GM12878 (cell line): Measurements from ENCODE around the gene AAMP. TPM values are rescaled to one million over a fixed set of nuclear protein-coding genes. Genes with fewer than 3 reads are reported as not detected.
A peak's percentile ranks its signal among the peaks of the same experiment; 100 is the strongest.

Source experiments
- ATAC-seq: fragments of 200-7000 bp; cut with Tn5 transposase; 3 replicates; pipeline ENCODE4 v1.9.1; 2020; ENCODE audit warnings: mild to moderate bottlenecking, moderate library complexity
- BruUV-seq: library from RNA; stranded (reverse); fragments of 400-500 nt; replicated peaks from 2 replicates; lab custom pipeline; 2021; lab: Mats Ljungman, UMichigan
- CTCF ChIA-PET: fragments of 300-600 bp; sonication (Branson Sonifier 250); formaldehyde crosslinking; extraction: SDS; loops from one replicate; lab custom pipeline; 2021; ENCODE audit warnings: inconsistent platforms; lab: Yijun Ruan, JAX
- POLR2A ChIA-PET: fragments of 350-600 bp; formaldehyde crosslinking; extraction: SDS; loops from one replicate; lab custom pipeline; 2021; ENCODE audit warnings: inconsistent platforms; lab: Charles Lee
- RAD21 ChIA-PET: fragments of 300-600 bp; sonication (Branson Sonifier 250); formaldehyde crosslinking; loops from one replicate; lab custom pipeline; 2023; ENCODE audit warnings: antibody characterized with exemption; ENCODE audit not compliant: unreplicated experiment; lab: Charles Lee
- SMC1A ChIA-PET: fragments of 300-600 bp; sonication (Branson Sonifier 250); formaldehyde crosslinking; loops from one replicate; lab custom pipeline; 2023; ENCODE audit not compliant: unreplicated experiment, uncharacterized antibody; lab: Charles Lee
- DNase-seq: peaks from one replicate; pipeline ENCODE4 v3.0.0-alpha.2; 2011; ENCODE audit warnings: low read depth, low spot score
- FAIRE-seq: peaks from 3 replicates; lab custom pipeline; 2011; peaks lifted over from hg19 to GRCh38; lab: Jason Lieb, UNC
- H2AFZ ChIP-seq: 2 replicates; pipeline ENCODE4 v1.6.0; 2011; ENCODE audit warnings: low read depth, low read length, control low read depth; ENCODE audit not compliant: control insufficient read depth
- H3K27ac ChIP-seq: 2 replicates; pipeline ENCODE4 v1.5.1; 2011; ENCODE audit warnings: control low read depth; ENCODE audit not compliant: control insufficient read depth, insufficient read depth
- H3K27me3 ChIP-seq, 2 experiments: replicated peaks in 1 of 2; 2 replicates each; pipeline versions ENCODE4 v1.6.0 to v1.6.1; 2011; ENCODE audit warnings: low read length in 1 of 2; ENCODE audit not compliant: control insufficient read depth in 2 of 2, insufficient read depth in 2 of 2
- H3K36me3 ChIP-seq, 2 experiments: 2 replicates each; pipeline ENCODE4 v1.5.1; 2011; ENCODE audit warnings: low read length in 1 of 2; ENCODE audit not compliant: control insufficient read depth in 2 of 2, insufficient read depth in 2 of 2
- H3K4me1 ChIP-seq: 2 replicates; pipeline ENCODE4 v1.6.1; 2011; ENCODE audit warnings: mild to moderate bottlenecking, low read length, moderate library complexity, mixed read lengths; ENCODE audit not compliant: control insufficient read depth, insufficient read depth
- H3K4me2 ChIP-seq: 2 replicates; pipeline ENCODE4 v1.6.0; 2011; ENCODE audit warnings: control low read depth; ENCODE audit not compliant: control insufficient read depth, insufficient read depth
- H3K4me3 ChIP-seq: fragments of 200-600 bp; sonication (generic); 2 replicates; pipeline ENCODE4 v1.5.1; 2016
- H3K79me2 ChIP-seq: 2 replicates; pipeline ENCODE4 v1.6.0; 2011; ENCODE audit warnings: low read length; ENCODE audit not compliant: control insufficient read depth, insufficient read depth
- H3K9ac ChIP-seq: 2 replicates; pipeline ENCODE4 v1.8.0; 2011; ENCODE audit warnings: low read length, control low read depth, mixed read lengths; ENCODE audit not compliant: control insufficient read depth, insufficient read depth
- H3K9me3 ChIP-seq: replicated peaks from 3 replicates; pipeline ENCODE4 v1.5.1; 2011; ENCODE audit warnings: mild to moderate bottlenecking, low read length; ENCODE audit not compliant: control insufficient read depth, insufficient read depth
- H4K20me1 ChIP-seq: 2 replicates; pipeline ENCODE4 v1.6.0; 2011; ENCODE audit not compliant: control insufficient read depth, insufficient read depth
- HDAC6 ChIP-seq: fragments of 200-600 bp; sonication (generic); IDR thresholded peaks from one replicate; pipeline ENCODE4 v1.8.0; 2017; ENCODE audit warnings: antibody characterized with exemption; ENCODE audit not compliant: unreplicated experiment
- KAT2A ChIP-seq: conservative IDR thresholded peaks from 2 replicates; pipeline ENCODE4 v1.6.1; 2011; ENCODE audit warnings: low read depth, low read length; ENCODE audit not compliant: control insufficient read depth
- POLR2A ChIP-seq: IDR thresholded peaks from 2 replicates; pipeline ENCODE4 v1.6.1; 2011; ENCODE audit warnings: low read depth, mild to moderate bottlenecking, low read length
- STAT1 ChIP-seq: fragments of 450-650 bp; conservative IDR thresholded peaks from 2 replicates; pipeline ENCODE4 v1.6.1; 2014; ENCODE audit warnings: antibody characterized with exemption, mild to moderate bottlenecking
- WGBS: methylation state at CpG from one replicate; pipeline ENCODE4 v1.1.6; 2016; ENCODE audit warnings: low lambda C conversion rate; ENCODE audit not compliant: insufficient replicate concordance, insufficient coverage; ENCODE audit errors: missing lambda C conversion rate; 5-methylcytosine and 5-hydroxymethylcytosine counted together
- in situ Hi-C: fragments of 300-500 bp; cut with MboI; formaldehyde crosslinking; loops from 9 replicates; pipeline ENCODE4 v1.14.3; 2018; ENCODE audit warnings: mixed read lengths
- intact Hi-C: fragments of 100-400 bp; cut with micrococcal nuclease; formaldehyde crosslinking; loops from one replicate; pipeline ENCODE4 v1.14.2; 2022; ENCODE audit not compliant: unreplicated experiment
- polyA plus RNA-seq, 11 experiments: library from polyadenylated mRNA; depleted of rRNA in 4 of 11; unstranded in 6 of 11; stranded (reverse) in 5 of 11; fragments of >200 nt; fragmentation: Nextera tagmentation in 4 of 11; fragmentation: Illumina TruSeq in 1 of 11; extraction: Ambion mirVana in 4 of 11; extraction: Trizol in 1 of 11; gene quantifications; 1 replicate in 1 of 11; 2 replicates in 10 of 11; pipeline versions ENCODE4 v1.2.1 to v1.2.3, GENCODE V29; 2011 to 2016; ENCODE audit warnings: inconsistent platforms in 2 of 11, missing spikeins in 2 of 11, low read depth in 1 of 11
- total RNA-seq, 4 experiments: library from RNA; depleted of rRNA in 3 of 4; stranded (reverse); fragments of >200 nt in 3 of 4; fragmentation: Illumina TruSeq in 1 of 4; extraction: Trizol in 1 of 4; gene quantifications; 2 replicates each; pipeline versions ENCODE4 v1.2.1 to v1.2.3, GENCODE V29; 2013 to 2021
- TF ChIP-seq, protein P1 (sequence below): fragments of 450-650 bp; IDR thresholded peaks from 2 replicates; pipeline ENCODE4 v1.6.1; 2017; ENCODE audit warnings: mild to moderate bottlenecking, low read depth, inconsistent platforms; ENCODE audit not compliant: poor library complexity, severe bottlenecking
- TF ChIP-seq, protein P2 (sequence below): fragments of 150-350 bp; IDR thresholded peaks from 2 replicates; pipeline ENCODE4 v1.6.1; 2016; ENCODE audit warnings: low read depth, low read length

Gene AAMP
- total and polyA plus RNA-seq, 10 of the 15 experiments (the other 5 are each of a cell fraction or from before 2014, with no cell fraction given): 4.4 to 140 (median 81.9) TPM

DNA sequence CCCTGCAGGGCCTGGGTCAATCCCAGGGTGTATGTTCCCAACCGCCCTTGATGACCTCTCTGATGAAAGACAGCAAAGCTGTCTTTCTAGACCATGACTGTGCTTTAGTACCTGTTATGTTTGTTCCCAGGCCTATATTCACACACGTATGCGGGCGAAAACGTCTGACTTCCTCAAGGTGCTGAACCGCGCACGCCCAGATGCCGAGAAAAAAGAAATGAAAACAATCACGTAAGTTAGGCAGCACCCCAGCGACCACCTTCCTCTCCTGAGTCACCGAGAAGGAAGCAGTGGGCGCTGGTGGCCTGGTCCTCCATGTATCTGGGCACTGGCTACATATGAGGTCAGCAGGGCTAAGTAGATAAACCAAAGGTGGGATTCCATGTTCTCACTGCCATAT is 20.2 kb downstream of the AAMP start:
- RAD21 ChIA-PET: no interaction called here
- Histone ChIP-seq H3K27ac (no peak overlapping the region), H3K36me3 (peaks cover 55 to 67% of the 10 kb centered on the region in 2 experiments), H4K20me1 (no peaks in the 10 kb centered on the region), H3K79me2 (no peaks in the 10 kb centered on the region), H3K9ac (no peak overlapping the region), H3K4me3 (no peak overlapping the region), H3K4me1 (no peaks in the 10 kb centered on the region), H3K9me3 (no peaks in the 10 kb centered on the region), H2AFZ (no peak overlapping the region), H3K4me2 (no peak overlapping the region), H3K27me3 (no peaks in the 10 kb centered on the region)
- no peak for FAIRE-seq
- intact Hi-C loops (no loop called here), in situ Hi-C loops (no loop called here)
- CTCF ChIA-PET: no interaction called here
- DNase-seq: no peak
- TF ChIP-seq STAT1 (no peak), POLR2A (peak; percentile 12; the same call in 1 of the 2 replicates)
- no TSS peak for BruUV-seq
- SMC1A ChIA-PET: no interaction called here
- ATAC-seq: no peak
- 87% methylated on average over 13 of the region's 13 CpGs for WGBS
- POLR2A ChIA-PET: no interaction called here

DNA sequence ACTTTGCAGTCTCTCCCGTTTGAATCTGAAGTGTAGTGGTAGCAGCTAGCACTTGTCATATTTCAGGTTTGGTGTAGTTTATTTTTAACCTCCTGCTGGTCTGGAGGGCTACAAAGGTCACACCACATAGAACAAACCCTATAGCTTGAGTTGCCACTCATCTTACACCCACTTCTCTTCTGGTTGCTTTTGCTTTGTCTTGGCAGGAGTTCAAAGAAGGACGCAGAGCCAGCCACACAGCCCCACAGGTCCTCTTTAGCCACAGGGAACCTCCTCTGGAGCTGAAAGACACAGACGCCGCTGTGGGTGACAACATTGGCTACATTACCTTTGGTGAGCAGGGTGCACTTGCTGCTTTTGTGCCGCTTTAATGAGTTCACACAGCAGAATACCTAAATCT is 24.7 kb downstream of the AAMP start:
- Histone ChIP-seq H3K4me2 (no peak overlapping the region), H3K4me1 (no peaks in the 10 kb centered on the region), H2AFZ (no peak overlapping the region), H3K36me3 (peaks cover 42 to 70% of the 10 kb centered on the region in 2 experiments), H3K79me2 (no peaks in the 10 kb centered on the region), H3K27ac (no peak overlapping the region), H3K9me3 (no peaks in the 10 kb centered on the region), H3K27me3 (no peaks in the 10 kb centered on the region), H3K9ac (no peak overlapping the region), H4K20me1 (no peaks in the 10 kb centered on the region; the same call in 1 of the 2 replicates), H3K4me3 (no peak overlapping the region)
- DNase-seq (no peak), FAIRE-seq (no peak), ATAC-seq (no peak)
- intact Hi-C loops: no loop called here
- ChIA-PET POLR2A (interaction anchor here (0.6 to 1.7 kb wide), 3 partner anchors 8 to 29 kb away, joined by 3 to 4 read pairs (median 3); partner anchors contain the start of gene ARPC2), SMC1A (interaction anchor here (1.5 kb wide), 1 partner anchor 9 kb away, joined by 4 read pairs; no protein-coding TSS in a partner anchor), RAD21 (no interaction called here), CTCF (interaction anchor here (2.1 kb wide), 1 partner anchor 12 kb away, joined by 10 read pairs; no protein-coding TSS in a partner anchor)
- no TSS peak for BruUV-seq
- in situ Hi-C loops: no loop called here
- WGBS: 52% methylated on average over 5 of the region's 5 CpGs
- TF ChIP-seq, protein P1, sequence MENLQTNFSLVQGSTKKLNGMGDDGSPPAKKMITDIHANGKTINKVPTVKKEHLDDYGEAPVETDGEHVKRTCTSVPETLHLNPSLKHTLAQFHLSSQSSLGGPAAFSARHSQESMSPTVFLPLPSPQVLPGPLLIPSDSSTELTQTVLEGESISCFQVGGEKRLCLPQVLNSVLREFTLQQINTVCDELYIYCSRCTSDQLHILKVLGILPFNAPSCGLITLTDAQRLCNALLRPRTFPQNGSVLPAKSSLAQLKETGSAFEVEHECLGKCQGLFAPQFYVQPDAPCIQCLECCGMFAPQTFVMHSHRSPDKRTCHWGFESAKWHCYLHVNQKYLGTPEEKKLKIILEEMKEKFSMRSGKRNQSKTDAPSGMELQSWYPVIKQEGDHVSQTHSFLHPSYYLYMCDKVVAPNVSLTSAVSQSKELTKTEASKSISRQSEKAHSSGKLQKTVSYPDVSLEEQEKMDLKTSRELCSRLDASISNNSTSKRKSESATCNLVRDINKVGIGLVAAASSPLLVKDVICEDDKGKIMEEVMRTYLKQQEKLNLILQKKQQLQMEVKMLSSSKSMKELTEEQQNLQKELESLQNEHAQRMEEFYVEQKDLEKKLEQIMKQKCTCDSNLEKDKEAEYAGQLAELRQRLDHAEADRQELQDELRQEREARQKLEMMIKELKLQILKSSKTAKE: no peak
- TF ChIP-seq HDAC6 (no peak), POLR2A (0 out of 2 replicates have a peak, but pooled peaks have one; percentile 34), KAT2A (no peak)
- TF ChIP-seq, protein P2, sequence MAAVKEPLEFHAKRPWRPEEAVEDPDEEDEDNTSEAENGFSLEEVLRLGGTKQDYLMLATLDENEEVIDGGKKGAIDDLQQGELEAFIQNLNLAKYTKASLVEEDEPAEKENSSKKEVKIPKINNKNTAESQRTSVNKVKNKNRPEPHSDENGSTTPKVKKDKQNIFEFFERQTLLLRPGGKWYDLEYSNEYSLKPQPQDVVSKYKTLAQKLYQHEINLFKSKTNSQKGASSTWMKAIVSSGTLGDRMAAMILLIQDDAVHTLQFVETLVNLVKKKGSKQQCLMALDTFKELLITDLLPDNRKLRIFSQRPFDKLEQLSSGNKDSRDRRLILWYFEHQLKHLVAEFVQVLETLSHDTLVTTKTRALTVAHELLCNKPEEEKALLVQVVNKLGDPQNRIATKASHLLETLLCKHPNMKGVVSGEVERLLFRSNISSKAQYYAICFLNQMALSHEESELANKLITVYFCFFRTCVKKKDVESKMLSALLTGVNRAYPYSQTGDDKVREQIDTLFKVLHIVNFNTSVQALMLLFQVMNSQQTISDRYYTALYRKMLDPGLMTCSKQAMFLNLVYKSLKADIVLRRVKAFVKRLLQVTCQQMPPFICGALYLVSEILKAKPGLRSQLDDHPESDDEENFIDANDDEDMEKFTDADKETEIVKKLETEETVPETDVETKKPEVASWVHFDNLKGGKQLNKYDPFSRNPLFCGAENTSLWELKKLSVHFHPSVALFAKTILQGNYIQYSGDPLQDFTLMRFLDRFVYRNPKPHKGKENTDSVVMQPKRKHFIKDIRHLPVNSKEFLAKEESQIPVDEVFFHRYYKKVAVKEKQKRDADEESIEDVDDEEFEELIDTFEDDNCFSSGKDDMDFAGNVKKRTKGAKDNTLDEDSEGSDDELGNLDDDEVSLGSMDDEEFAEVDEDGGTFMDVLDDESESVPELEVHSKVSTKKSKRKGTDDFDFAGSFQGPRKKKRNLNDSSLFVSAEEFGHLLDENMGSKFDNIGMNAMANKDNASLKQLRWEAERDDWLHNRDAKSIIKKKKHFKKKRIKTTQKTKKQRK: no peak
